ENCODE results near the gene SFTPA1.
"Not testable (repeated sequence)": the region's sequence is repeated elsewhere in the genome, so short reads cannot be mapped to it uniquely, and the experiment has no call there.

The SFTPA1 gene

DNA sequence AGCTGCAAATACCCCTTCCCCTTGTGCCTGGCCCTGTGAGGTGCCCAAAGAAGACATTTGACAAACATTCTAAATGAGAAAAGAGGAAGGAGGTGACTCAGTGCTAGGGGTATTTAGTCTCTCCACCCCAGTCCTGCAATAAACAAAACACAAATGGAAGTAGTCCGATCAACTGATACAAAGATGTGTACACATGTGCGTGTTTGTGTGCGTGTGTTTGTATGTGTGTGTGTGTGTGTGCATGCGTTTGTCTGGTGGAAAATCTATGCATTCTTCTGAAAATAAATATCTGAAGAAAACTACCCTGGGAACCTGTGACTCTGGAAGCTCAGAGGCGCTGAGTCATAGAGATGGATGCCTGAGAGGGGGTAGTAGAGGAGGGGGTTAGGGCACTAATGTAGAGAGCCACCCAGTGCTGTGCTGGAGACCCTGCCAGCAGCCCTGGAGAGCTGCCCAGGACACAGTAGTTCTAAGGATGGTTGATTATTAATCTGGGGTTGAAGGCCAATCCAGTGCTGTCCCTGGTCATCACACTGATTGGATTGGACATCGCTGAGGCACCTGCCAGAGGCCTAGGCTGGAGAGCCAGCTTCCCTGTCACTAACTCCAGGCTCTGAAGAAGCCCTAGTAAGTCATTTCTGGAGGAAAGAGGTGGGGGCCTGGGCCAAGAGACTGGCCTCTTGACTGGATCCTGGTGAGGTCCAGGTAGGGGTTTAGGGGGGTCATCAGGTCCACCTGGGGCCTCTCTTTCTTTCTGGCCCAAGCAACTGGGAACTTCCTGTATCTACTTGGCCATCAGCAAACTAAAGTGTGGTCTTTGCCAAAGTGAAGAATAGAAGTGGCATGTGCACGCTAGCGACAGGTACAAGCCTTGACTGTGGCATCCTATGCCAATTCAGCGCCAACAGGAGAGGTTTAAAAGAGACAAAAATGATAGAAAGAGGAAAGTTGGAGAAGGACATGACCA is 18.5 kb downstream of the SFTPA1 start:
- Mint-ChIP-seq H3K27ac (no peak overlapping the region), H3K4me1 (ENCODE audit: low read depth) (no peaks in the 10 kb centered on the region), H3K9me3 (peaks cover 5% of the 10 kb centered on the region), H3K27me3 (ENCODE audit: low read depth) (peaks cover 21% of the 10 kb centered on the region), H3K36me3 (ENCODE audit: low read depth) (no peaks in the 10 kb centered on the region), H3K4me3 (no peak overlapping the region)
- DNase-seq (ENCODE audit: low spot score) = no peak

DNA sequence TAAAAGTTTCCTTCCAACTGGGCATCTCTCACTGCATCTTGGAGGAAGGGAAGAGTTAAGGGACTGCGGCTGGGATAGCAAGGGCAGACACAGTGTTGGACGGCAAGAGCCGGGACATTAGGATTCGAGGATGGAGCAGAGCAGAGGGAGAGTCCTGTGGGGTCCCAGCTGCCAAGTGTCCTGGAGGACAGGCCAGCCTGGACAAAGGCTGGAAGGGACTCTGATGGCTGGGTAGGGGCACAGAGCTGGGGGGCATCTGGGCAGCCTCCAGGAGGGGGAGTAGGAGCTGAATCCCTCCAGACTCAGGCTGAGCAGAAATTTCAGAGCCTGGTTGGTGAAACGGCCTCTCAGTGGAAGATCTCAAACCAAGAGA is 19.2 kb downstream of the SFTPA1 start:
- H3K27ac Mint-ChIP-seq = no peak overlapping the region
- no peaks in the 10 kb centered on the region for H3K4me1 Mint-ChIP-seq (ENCODE audit: low read depth)

DNA sequence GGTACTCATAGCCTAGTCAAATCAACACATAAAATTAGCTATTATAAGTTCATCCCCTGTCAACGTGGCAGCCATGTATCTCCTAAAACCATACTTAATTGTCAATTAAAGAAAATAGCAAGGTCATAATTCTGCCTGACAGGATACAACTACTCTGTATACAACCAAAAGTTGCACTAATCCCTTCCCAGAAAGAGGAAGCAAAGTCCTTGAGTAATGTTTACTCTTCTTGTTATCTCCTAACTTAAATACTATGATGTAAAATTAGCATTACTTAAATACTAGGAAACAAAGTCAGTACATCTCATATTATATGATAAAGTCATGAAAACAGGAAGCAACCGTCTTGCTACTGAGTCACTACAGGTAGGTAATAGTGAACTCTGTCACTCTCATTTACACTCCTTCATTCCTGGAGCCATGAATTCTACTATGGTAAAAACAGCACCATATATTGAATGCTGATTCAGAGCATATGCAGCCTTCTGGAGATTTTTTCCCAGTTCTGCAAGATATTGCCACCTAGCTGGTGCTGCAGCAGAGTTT is 26.0 kb downstream of the SFTPA1 start:
- H3K4me1 Mint-ChIP-seq (ENCODE audit: low read depth); DNase-seq (ENCODE audit: low spot score); H3K9me3 Mint-ChIP-seq; H3K27me3 Mint-ChIP-seq (ENCODE audit: low read depth); H3K36me3 Mint-ChIP-seq (ENCODE audit: low read depth); H3K27ac Mint-ChIP-seq; H3K4me3 Mint-ChIP-seq: not testable (repeated sequence)

More for the DNA sequence above, 19.2 kb downstream of the SFTPA1 start:
- Mint-ChIP-seq H3K4me3 (no peak overlapping the region), H3K27me3 (ENCODE audit: low read depth) (peaks cover 21% of the 10 kb centered on the region), H3K9me3 (peaks cover 5% of the 10 kb centered on the region), H3K36me3 (ENCODE audit: low read depth) (no peaks in the 10 kb centered on the region)
- no peak for DNase-seq (ENCODE audit: low spot score)

DNA sequence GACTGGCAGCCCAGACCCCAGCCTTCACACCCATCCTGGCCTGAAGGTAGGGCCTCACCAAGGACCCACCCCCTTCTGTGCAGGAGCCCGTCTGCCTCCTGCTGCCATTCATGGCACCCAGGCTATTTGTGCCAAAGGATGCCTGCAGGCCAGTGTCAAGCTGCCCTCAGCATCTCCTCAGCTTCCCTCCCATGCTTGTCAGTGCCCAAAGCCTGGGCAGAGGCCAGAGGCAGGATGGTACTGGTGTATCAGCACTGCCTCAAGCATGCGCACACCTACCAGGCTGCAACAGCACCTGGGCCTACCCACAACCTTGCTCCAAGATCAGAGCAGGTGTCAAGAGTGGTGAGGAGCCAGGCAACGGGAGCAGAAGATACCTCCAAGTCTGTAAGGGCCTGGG is 27.6 kb downstream of the SFTPA1 start:
- H3K27me3 Mint-ChIP-seq (ENCODE audit: low read depth) = peaks cover 5% of the 10 kb centered on the region
- no peaks in the 10 kb centered on the region for H3K36me3 Mint-ChIP-seq (ENCODE audit: low read depth)
- DNase-seq (ENCODE audit: low spot score) = no peak

DNA sequence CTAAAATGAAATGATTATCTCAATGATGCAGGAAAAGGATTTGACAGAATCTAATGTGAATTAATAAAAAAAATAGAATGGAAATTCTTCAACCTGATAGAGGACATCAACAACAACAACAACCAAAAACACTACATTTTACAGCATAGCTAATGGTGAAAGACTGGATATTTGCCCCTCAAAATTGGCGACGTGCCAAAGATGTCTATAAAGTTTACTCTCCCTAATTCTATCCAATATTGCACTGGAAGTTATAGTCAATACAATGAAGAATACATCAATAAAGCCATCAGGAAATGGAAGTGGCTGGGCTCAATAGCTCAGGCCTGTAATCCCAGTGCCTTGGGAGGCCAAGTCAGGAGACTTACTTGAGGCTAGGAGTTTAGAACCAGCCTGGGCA is 42.0 kb downstream of the SFTPA1 start:
- H3K27me3 Mint-ChIP-seq (ENCODE audit: low read depth) = peaks cover 20% of the 10 kb centered on the region
- not testable (repeated sequence) for H3K36me3 Mint-ChIP-seq (ENCODE audit: low read depth); H3K4me1 Mint-ChIP-seq (ENCODE audit: low read depth); DNase-seq (ENCODE audit: low spot score); H3K27ac Mint-ChIP-seq; H3K9me3 Mint-ChIP-seq; H3K4me3 Mint-ChIP-seq

More for the DNA sequence above, 27.6 kb downstream of the SFTPA1 start:
- H3K4me1 Mint-ChIP-seq (ENCODE audit: low read depth) = no peaks in the 10 kb centered on the region
- no peaks in the 10 kb centered on the region for H3K9me3 Mint-ChIP-seq
- H3K27ac Mint-ChIP-seq = no peak overlapping the region
- no peak overlapping the region for H3K4me3 Mint-ChIP-seq

DNA sequence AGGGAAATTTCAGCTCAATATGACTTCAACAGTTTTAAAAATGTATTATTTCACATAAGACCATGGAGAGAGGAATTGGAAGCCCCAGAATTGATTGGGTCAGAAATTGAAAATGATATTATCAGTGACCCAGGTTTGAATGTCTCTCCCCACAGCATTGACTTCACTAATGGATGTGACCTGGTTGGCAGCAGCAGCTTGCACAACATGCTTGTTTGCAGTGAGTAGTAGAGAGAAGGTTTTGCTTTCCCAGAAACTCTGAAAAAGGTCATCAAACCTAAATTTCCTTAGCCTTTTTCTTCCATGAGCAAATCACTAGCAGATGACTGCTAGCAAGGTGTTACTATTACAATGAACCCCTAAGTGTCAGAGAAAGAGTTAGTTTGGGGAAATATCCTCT is 52.5 kb downstream of the SFTPA1 start:
- H3K4me1 Mint-ChIP-seq (ENCODE audit: low read depth); H3K27ac Mint-ChIP-seq; H3K36me3 Mint-ChIP-seq (ENCODE audit: low read depth); DNase-seq (ENCODE audit: low spot score); H3K9me3 Mint-ChIP-seq; H3K4me3 Mint-ChIP-seq: not testable (repeated sequence)
- H3K27me3 Mint-ChIP-seq (ENCODE audit: low read depth) = peaks cover 10% of the 10 kb centered on the region

DNA sequence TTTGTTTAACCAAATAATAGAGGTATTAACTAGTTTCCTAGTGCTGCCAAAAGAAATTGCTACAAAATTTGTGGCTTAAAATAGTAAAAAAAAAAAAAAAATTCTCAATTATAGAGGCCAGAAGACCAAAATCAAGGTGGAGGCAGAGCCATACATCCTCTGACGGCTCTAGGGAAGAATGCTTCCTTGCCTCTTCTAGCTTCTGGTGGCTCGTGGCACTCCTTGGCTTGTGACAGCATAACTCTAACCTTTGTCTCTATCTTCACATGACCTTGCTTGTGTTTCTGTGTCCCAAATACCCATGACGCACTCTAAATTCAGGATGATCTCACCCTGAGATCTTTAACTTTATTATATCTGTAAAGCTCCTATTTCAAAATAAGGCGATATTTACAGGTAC is 53.9 kb downstream of the SFTPA1 start:
- H3K27ac Mint-ChIP-seq; H3K36me3 Mint-ChIP-seq (ENCODE audit: low read depth); H3K4me1 Mint-ChIP-seq (ENCODE audit: low read depth); DNase-seq (ENCODE audit: low spot score); H3K4me3 Mint-ChIP-seq; H3K27me3 Mint-ChIP-seq (ENCODE audit: low read depth); H3K9me3 Mint-ChIP-seq: not testable (repeated sequence)

Measured in T-helper 2 cell treated with Interferon-gamma antibody and Interleukin-4, amounts not matched to agents 5 μg/mL and 100 μg/mL, for 36 hours (primary cell).